ENCODE data around the gene CNDP2.
"Not testable (repeated sequence)": the region's sequence is repeated elsewhere in the genome, so short reads cannot be mapped to it uniquely, and the experiment has no call there.

Gene CNDP2

GRCh38 chr18:74517236-74517630, 21.1 kb downstream of the CNDP2 start:
- DNase-seq (ENCODE audit: low read depth in 2 of 2) = no peak

- DNase-seq (ENCODE audit: low read depth in 2 of 2) = no peak
Measured at GRCh38 chr18:74518456-74519295, 22.5 kb downstream of the CNDP2 start.

- no peak for DNase-seq (ENCODE audit: low read depth in 2 of 2)
Measured at GRCh38 chr18:74519320-74520095, 23.3 kb downstream of the CNDP2 start.

GRCh38 chr18:74520096-74520833, 24.1 kb downstream of the CNDP2 start:
- no peak for DNase-seq (ENCODE audit: low read depth in 2 of 2)

- no peak for DNase-seq (ENCODE audit: low read depth in 2 of 2)
Measured at GRCh38 chr18:74521068-74521725, 25.0 kb downstream of the CNDP2 start.

GRCh38 chr18:74522635-74523548, 26.7 kb downstream of the CNDP2 start:
- no peak for DNase-seq (ENCODE audit: low read depth in 2 of 2)

GRCh38 chr18:74524097-74524496, 27.9 kb downstream of the CNDP2 start:
- no peak for DNase-seq (ENCODE audit: low read depth in 2 of 2)

GRCh38 chr18:74524915-74525314, 28.8 kb downstream of the CNDP2 start:
- DNase-seq (ENCODE audit: low read depth in 2 of 2) = not testable (repeated sequence)

- DNase-seq (ENCODE audit: low read depth in 2 of 2) = no peak
Measured at GRCh38 chr18:74525741-74526140, 29.6 kb downstream of the CNDP2 start.

- no peak for DNase-seq (ENCODE audit: low read depth in 2 of 2)
Measured at GRCh38 chr18:74526488-74526887, 30.3 kb downstream of the CNDP2 start.

GRCh38 chr18:74528478-74528877, 32.3 kb downstream of the CNDP2 start:
- no peak for DNase-seq (ENCODE audit: low read depth in 2 of 2)

GRCh38 chr18:74528913-74529312, 32.8 kb downstream of the CNDP2 start:
- no peak for DNase-seq (ENCODE audit: low read depth in 2 of 2)

GRCh38 chr18:74529378-74529777, 33.2 kb downstream of the CNDP2 start:
- DNase-seq (ENCODE audit: low read depth in 2 of 2) = no peak

GRCh38 chr18:74529811-74530583, 33.8 kb downstream of the CNDP2 start:
- no peak for DNase-seq (ENCODE audit: low read depth in 2 of 2)

- no peak for DNase-seq (ENCODE audit: low read depth in 2 of 2)
Measured at GRCh38 chr18:74530584-74530862, 34.4 kb downstream of the CNDP2 start.

GRCh38 chr18:74531043-74531442, 34.9 kb downstream of the CNDP2 start:
- no peak for DNase-seq (ENCODE audit: low read depth in 2 of 2)

- no peak for DNase-seq (ENCODE audit: low read depth in 2 of 2)
Measured at GRCh38 chr18:74532511-74533025, 36.4 kb downstream of the CNDP2 start.

GRCh38 chr18:74533666-74534065, 37.5 kb downstream of the CNDP2 start:
- DNase-seq (ENCODE audit: low read depth in 2 of 2) = no peak

GRCh38 chr18:74534150-74534969, 38.2 kb downstream of the CNDP2 start, which contains the start of gene CNDP1:
Gene CNDP1, plus strand, starts transcription at chr18:74534500. Its CDS starts 168 bp downstream, at chr18:74534668.
- no peak for DNase-seq (ENCODE audit: low read depth in 2 of 2)
